Astrocyte of the cerebellum (primary cell): Measurements from ENCODE around the gene TMEM185B.

ENCODE experiments used
- DNase-seq: peaks from one replicate; pipeline ENCODE4 v3.0.0-alpha.2; 2011; ENCODE audit warnings: low read depth
- H3K4me3 ChIP-seq: 2 replicates; pipeline ENCODE4 v1.5.1; 2011; ENCODE audit warnings: mild to moderate bottlenecking, low read depth, low read length, moderate library complexity
- in situ Hi-C: cut with HindIII; loops from 2 replicates; pipeline ENCODE4 v1.10.0; 2017; ENCODE audit warnings: low sequenced_read_pairs
- TF ChIP-seq, protein P1 (sequence below): IDR thresholded peaks from 2 replicates; pipeline ENCODE4 v1.5.1; 2012; ENCODE audit warnings: low read length, low read depth, moderate library complexity, mild to moderate bottlenecking; ENCODE audit errors: missing control alignments

Gene TMEM185B

DNA sequence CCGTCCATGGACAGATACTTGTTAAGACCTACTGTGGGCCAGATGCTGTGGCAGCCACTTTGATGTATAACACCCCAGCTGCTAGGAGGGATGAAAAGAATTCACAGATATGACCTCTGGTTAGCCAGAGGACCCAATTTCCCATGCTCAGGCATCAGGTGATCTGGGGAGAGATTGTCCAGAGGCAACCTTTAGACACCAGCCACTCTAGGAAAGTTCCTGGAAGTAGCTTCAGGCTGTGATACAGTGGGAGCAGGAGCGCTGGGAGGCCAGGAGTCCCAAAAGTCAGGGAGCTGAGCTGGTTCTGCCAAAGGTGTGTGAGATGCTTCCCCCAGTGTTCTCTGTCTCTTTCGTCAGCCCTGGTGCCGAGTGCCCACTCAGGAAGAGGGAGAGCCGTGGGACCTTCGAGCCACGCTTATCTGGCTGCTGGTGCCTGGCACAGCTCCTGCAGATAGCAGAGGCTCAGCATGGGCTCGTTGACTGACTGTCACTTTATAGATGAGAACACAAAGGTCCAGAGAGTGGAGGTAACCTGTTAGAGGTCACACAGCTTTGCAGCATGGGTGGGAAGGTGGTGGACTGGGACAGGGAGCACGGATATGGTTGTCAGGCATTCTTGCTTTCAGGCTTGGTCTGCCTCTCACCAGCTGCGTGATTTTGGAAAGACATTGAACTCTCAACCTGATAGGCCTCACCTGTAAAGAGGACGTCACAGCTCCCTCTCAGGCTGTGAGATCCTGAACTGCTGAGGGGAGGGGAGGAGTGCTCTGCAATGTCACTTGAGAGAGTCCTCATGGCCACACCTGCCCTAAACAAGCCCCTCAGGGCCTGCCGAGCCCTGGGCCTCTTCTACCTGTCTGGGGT lies 21.7 kb upstream of the TMEM185B start:
- DNase-seq: no peak
- in situ Hi-C loops: no loop called here
- H3K4me3 ChIP-seq: no peak overlapping the region
- TF ChIP-seq, protein P1, sequence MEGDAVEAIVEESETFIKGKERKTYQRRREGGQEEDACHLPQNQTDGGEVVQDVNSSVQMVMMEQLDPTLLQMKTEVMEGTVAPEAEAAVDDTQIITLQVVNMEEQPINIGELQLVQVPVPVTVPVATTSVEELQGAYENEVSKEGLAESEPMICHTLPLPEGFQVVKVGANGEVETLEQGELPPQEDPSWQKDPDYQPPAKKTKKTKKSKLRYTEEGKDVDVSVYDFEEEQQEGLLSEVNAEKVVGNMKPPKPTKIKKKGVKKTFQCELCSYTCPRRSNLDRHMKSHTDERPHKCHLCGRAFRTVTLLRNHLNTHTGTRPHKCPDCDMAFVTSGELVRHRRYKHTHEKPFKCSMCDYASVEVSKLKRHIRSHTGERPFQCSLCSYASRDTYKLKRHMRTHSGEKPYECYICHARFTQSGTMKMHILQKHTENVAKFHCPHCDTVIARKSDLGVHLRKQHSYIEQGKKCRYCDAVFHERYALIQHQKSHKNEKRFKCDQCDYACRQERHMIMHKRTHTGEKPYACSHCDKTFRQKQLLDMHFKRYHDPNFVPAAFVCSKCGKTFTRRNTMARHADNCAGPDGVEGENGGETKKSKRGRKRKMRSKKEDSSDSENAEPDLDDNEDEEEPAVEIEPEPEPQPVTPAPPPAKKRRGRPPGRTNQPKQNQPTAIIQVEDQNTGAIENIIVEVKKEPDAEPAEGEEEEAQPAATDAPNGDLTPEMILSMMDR: no peak

DNA sequence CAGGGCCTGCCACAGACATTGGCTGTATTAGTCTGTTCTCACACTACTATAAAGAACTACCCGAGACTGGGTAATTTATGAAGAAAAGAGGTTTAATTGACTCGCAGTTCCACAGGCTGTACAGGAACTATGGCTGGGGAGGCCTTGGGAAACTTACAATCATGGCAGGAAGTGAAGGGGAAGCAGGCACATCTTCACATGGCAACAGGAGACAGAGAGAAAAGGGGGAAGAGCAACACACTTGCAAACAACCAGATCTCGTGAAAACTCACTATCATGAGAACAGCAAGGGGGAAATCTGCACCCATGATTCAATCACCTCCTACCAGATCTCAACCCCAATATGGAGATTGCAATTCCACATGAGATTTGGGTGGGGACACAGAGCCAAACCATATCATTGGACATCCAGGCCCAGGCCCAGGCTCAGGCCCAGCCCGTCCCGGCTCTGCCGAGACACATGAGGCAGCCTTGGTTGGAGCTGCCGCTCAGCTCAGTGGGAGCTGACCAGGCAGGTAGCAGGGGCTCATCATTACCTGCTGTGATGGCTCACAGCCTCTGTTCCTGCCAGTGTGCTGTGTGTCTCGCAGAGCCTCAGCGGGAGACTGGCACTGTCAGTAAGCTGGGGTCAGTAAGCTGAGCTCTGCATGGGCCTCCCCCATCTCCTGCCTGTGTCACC lies 20.8 kb upstream of the TMEM185B start:
- in situ Hi-C loops: no loop called here
- TF ChIP-seq, protein P1: no peak
- H3K4me3 ChIP-seq: no peak overlapping the region
- DNase-seq: no peak

DNA sequence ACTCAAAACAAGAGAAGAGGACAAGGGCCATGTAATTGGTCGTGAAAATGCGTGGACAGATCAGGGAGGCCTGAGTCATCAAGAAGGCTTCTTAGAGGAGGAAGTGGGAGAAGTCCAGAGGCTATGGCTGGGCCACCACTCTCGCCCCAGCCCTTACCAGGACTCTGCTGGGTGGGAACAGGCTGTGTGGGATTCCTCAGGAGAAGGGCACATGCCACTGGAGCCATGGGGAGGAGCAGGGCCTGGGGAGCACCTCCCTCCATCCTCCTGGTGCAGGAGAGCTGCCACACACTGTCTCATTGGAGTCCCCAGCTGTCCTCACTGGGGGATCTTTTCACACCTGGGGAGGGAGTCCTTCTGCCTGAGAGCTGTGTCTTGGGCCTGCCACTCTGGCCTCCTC lies 20.0 kb upstream of the TMEM185B start:
- no peak for DNase-seq
- in situ Hi-C loops: no loop called here
- H3K4me3 ChIP-seq: no peak overlapping the region
- TF ChIP-seq, protein P1: no peak

DNA sequence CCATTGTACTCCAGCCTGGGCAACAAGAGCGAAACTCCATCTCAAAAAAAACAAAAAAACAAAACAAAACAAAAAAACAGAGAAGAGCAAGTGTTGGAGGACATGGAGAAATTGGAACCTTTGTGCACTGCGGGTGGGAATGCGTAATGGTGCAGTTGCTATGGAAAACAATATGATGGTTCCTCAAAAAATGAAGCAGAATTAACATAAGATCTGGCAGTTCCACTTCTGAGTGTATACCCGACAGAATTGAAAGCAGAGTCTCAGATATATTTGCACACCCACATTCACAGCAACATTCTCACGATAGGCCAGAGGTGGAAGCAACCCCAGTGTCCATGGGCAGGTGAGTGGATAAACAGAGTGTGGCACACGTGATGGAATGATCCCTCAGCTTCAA lies 18.5 kb upstream of the TMEM185B start:
- in situ Hi-C loops: no loop called here
- TF ChIP-seq, protein P1: no peak
- no peak for DNase-seq

DNA sequence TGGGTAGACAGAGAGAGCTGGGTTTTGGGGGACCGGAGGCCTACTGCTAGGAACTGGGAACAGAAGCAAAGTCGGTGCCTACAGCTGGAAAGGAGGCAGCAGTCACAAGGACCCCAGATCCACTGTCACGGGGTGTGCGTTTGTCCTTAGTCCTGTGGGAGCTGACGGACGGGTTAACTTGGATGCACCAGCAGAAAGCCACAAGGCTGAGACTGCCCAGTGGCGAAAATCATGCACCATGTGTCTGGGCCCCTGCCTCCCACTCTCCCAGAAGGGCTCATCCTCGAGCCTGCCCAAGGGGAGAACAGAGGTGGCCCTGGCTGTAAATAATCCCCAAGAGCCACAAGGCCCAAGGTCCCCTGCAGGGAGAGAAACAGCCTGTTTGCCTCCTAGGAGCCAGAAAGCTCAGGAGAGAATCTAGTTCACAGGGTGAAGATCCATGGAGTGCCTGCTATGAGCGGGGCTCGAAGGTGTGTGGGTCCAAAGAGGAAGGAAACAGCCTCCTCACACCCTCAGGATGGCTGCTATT lies 17.8 kb upstream of the TMEM185B start:
- in situ Hi-C loops: no loop called here
- no peak overlapping the region for H3K4me3 ChIP-seq
- DNase-seq: no peak

More for the DNA sequence above, 18.5 kb upstream of the TMEM185B start:
- no peak overlapping the region for H3K4me3 ChIP-seq

More for the DNA sequence above, 17.8 kb upstream of the TMEM185B start:
- TF ChIP-seq, protein P1: no peak
